ENCODE measurements around the gene NRL. TPM values are rescaled to one million over a fixed set of nuclear protein-coding genes. Genes with fewer than 3 reads are reported as not detected.
"Not testable (repeated sequence)": the region's sequence is repeated elsewhere in the genome, so short reads cannot be mapped to it uniquely, and the experiment has no call there.

NRL gene
- total RNA-seq, 6 donors from 2014 or later, result 2.6 to 9.8 (median 4.4) TPM

GRCh38 chr14:24042746-24043145 is 72.0 kb downstream of the NRL start:
- ATAC-seq (ENCODE audit: low FRiP score in 2 of 2) (no peak), DNase-seq (no peak)
- no peaks in the 10 kb centered on the region for H3K36me3 ChIP-seq
- H3K27me3 ChIP-seq, result no peaks in the 10 kb centered on the region
- H3K27ac ChIP-seq, result no peak overlapping the region
- peaks cover 0 to under 1% (median 0%) of the 10 kb centered on the region in 4 donors for H3K4me1 ChIP-seq
- TF ChIP-seq POLR2AphosphoS5 (IDR thresholded peaks at IDR 0.05) (no peak), POLR2A (IDR thresholded peaks at IDR 0.05) (no peak), CTCF (IDR thresholded peaks at IDR 0.05) (no peak), EP300 (IDR thresholded peaks at IDR 0.05) (no peak)
- no peaks in the 10 kb centered on the region for H3K9me3 ChIP-seq
- 45 to 49% methylated on average over 5 of the region's 5 CpGs for WGBS, 2 donors
- H3K4me3 ChIP-seq, result no peak overlapping the region

GRCh38 chr14:24040692-24041091 is 74.1 kb downstream of the NRL start:
- no peak overlapping the region for H3K4me3 ChIP-seq
- H3K27me3 ChIP-seq, result no peaks in the 10 kb centered on the region
- no peak overlapping the region for H3K27ac ChIP-seq
- H3K4me1 ChIP-seq, result peaks cover 3 to 11% (median 8%) of the 10 kb centered on the region in 4 donors
- H3K9me3 ChIP-seq, result no peaks in the 10 kb centered on the region
- ATAC-seq (ENCODE audit: low FRiP score in 2 of 2) (no peak), DNase-seq (no peak)
- 38 to 63% methylated on average over 2 of the region's 2 CpGs for WGBS, 2 donors
- no peaks in the 10 kb centered on the region for H3K36me3 ChIP-seq
- TF ChIP-seq EP300 (IDR thresholded peaks at IDR 0.05), result no peak
- TF ChIP-seq POLR2AphosphoS5 (IDR thresholded peaks at IDR 0.05), result no peak
- no peak for TF ChIP-seq CTCF (IDR thresholded peaks at IDR 0.05)
- TF ChIP-seq POLR2A (IDR thresholded peaks at IDR 0.05), result no peak

GRCh38 chr14:24038686-24039085 is 76.1 kb downstream of the NRL start:
- ATAC-seq (ENCODE audit: low FRiP score in 2 of 2), result no peak
- H3K4me1 ChIP-seq, result peaks cover 5 to 11% (median 9%) of the 10 kb centered on the region in 4 donors
- no peaks in the 10 kb centered on the region for H3K36me3 ChIP-seq
- no peak for DNase-seq
- H3K4me3 ChIP-seq, result no peak overlapping the region
- TF ChIP-seq POLR2AphosphoS5 (IDR thresholded peaks at IDR 0.05), result no peak
- no peak for TF ChIP-seq CTCF (IDR thresholded peaks at IDR 0.05)
- TF ChIP-seq EP300 (IDR thresholded peaks at IDR 0.05), result no peak
- TF ChIP-seq POLR2A (IDR thresholded peaks at IDR 0.05), result no peak
- H3K9me3 ChIP-seq, result no peaks in the 10 kb centered on the region
- no peak overlapping the region for H3K27ac ChIP-seq
- H3K27me3 ChIP-seq, result no peaks in the 10 kb centered on the region
- WGBS, 2 donors, result 87 to 94% methylated on average over 2 of the region's 2 CpGs

GRCh38 chr14:24037658-24038037 is 77.1 kb downstream of the NRL start:
- no peak for ATAC-seq (ENCODE audit: low FRiP score in 2 of 2)
- no peak overlapping the region for H3K27ac ChIP-seq
- no peaks in the 10 kb centered on the region for H3K27me3 ChIP-seq
- no peak overlapping the region for H3K4me3 ChIP-seq
- DNase-seq, result peak in 1 of 2 donors; percentile 72
- no peak for TF ChIP-seq CTCF (IDR thresholded peaks at IDR 0.05)
- TF ChIP-seq EP300 (IDR thresholded peaks at IDR 0.05), result no peak
- no peak for TF ChIP-seq POLR2AphosphoS5 (IDR thresholded peaks at IDR 0.05)
- no peak for TF ChIP-seq POLR2A (IDR thresholded peaks at IDR 0.05)
- WGBS, 2 donors, result 59 to 78% methylated on average over 12 to 14 of the region's 14 CpGs
- H3K9me3 ChIP-seq, result peaks cover 0 to 1% (median 0%) of the 10 kb centered on the region in 4 donors
- H3K36me3 ChIP-seq, result no peaks in the 10 kb centered on the region
- H3K4me1 ChIP-seq, result peaks cover 5 to 13% (median 9%) of the 10 kb centered on the region in 4 donors

- not testable (repeated sequence) for H3K9me3 ChIP-seq; ATAC-seq (ENCODE audit: low FRiP score in 2 of 2); DNase-seq; H3K27me3 ChIP-seq; H3K36me3 ChIP-seq
- Histone ChIP-seq H3K27ac (peak overlapping the region; percentile 79 to 95 (median 90)), H3K4me1 (peaks cover 5 to 13% (median 9%) of the 10 kb centered on the region in 4 donors), H3K4me3 (peak overlapping the region in 3 of 4 donors; percentile 50 to 65 (median 59))
- TF ChIP-seq CTCF (IDR thresholded peaks at IDR 0.05), result peak in 1 of 6 experiments; percentile 0
- 38 to 40% methylated on average over 10 of the region's 10 CpGs for WGBS, 2 donors
Observed at GRCh38 chr14:24036963-24037657, 77.6 kb downstream of the NRL start.
